ENCODE measurements around the gene CD69.

DNA sequence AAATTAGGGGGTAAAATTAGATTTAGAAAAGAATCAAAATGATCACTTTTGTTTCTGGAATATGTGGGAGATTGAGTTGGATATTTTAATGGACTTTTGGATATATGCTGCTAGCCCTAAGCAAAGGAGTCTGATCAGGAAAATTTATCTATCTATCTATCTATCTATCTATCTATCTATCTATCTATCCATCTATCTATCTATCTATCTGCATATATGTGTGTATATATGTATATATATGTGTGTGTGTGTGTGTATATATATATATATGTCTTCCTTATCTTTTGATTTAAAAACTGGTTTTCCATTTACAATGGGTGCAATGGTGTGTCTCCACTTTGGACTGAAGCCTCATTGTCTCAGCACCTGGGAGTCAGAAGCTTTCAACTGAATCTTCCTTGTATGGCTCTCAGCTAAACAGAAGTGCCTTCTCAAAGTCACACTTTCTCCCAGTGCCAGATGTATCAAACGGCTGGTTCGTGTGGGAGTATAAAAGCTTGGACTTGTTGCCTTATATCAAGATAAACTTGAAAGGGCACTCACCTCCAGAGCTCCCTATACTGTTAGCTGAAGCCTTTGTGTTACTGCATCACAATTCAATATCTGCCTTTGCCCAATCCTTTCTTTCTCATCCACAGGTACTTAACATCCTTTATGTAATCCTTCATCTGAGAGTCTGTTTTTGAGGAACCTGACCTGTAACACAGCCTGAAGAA is 31.6 kb upstream of the CD69 start:
- TF ChIP-seq EP300 (conservative IDR thresholded peaks at IDR 0.05; ENCODE audit: poor library complexity, severe bottlenecking) (no peak), EZH2 (IDR thresholded peaks at IDR 0.05; ENCODE audit: borderline replicate concordance, insufficient read depth, low read length, poor library complexity, severe bottlenecking) (no peak), TAF1 (IDR thresholded peaks at IDR 0.05; ENCODE audit: low read depth) (no peak), SMC3 (conservative IDR thresholded peaks at IDR 0.05; ENCODE audit: poor library complexity) (no peak), RAD21 (conservative IDR thresholded peaks at IDR 0.05) (no peak)
- TF ChIP-seq, protein P1, sequence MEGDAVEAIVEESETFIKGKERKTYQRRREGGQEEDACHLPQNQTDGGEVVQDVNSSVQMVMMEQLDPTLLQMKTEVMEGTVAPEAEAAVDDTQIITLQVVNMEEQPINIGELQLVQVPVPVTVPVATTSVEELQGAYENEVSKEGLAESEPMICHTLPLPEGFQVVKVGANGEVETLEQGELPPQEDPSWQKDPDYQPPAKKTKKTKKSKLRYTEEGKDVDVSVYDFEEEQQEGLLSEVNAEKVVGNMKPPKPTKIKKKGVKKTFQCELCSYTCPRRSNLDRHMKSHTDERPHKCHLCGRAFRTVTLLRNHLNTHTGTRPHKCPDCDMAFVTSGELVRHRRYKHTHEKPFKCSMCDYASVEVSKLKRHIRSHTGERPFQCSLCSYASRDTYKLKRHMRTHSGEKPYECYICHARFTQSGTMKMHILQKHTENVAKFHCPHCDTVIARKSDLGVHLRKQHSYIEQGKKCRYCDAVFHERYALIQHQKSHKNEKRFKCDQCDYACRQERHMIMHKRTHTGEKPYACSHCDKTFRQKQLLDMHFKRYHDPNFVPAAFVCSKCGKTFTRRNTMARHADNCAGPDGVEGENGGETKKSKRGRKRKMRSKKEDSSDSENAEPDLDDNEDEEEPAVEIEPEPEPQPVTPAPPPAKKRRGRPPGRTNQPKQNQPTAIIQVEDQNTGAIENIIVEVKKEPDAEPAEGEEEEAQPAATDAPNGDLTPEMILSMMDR (IDR thresholded peaks at IDR 0.05; ENCODE audit: poor library complexity, severe bottlenecking): no peak

Measured in neural cell (in vitro differentiated cells).